NCI-H1436 treated with DMSO at 0.1 percent for 48 hours (cell line): Measurements from ENCODE around the gene OTOP2.
"Not testable (repeated sequence)": the region's sequence is repeated elsewhere in the genome, so short reads cannot be mapped to it uniquely, and the experiment has no call there.

Experiments
- DNase-seq: peaks from one replicate; lab custom pipeline; 2025; lab: John Stamatoyannopoulos, UW

OTOP2 gene

GRCh38 chr17:74952431-74953133 is 28.5 kb downstream of the OTOP2 start:
- DNase-seq, result no peak

- DNase-seq, result no peak
Measured at GRCh38 chr17:74953134-74953687, 29.1 kb downstream of the OTOP2 start.

- no peak for DNase-seq
Measured at GRCh38 chr17:74954115-74954514, 30.0 kb downstream of the OTOP2 start.

- no peak for DNase-seq
Measured at GRCh38 chr17:74954665-74955421, 30.8 kb downstream of the OTOP2 start.

- no peak for DNase-seq
Measured at GRCh38 chr17:74956093-74956492, 32.0 kb downstream of the OTOP2 start.

GRCh38 chr17:74957935-74958740 is 34.1 kb downstream of the OTOP2 start:
- DNase-seq, result no peak

GRCh38 chr17:74959826-74960515 is 35.9 kb downstream of the OTOP2 start:
- no peak for DNase-seq

GRCh38 chr17:74960570-74961342 is 36.7 kb downstream of the OTOP2 start:
- DNase-seq, result no peak

- DNase-seq, result peak; percentile 9
Measured at GRCh38 chr17:74961657-74962350, 37.7 kb downstream of the OTOP2 start.

GRCh38 chr17:74962622-74963394 is 38.7 kb downstream of the OTOP2 start:
- no peak for DNase-seq

GRCh38 chr17:74963656-74964055 is 39.6 kb downstream of the OTOP2 start:
- no peak for DNase-seq

GRCh38 chr17:74964246-74964761 is 40.2 kb downstream of the OTOP2 start:
- DNase-seq, result no peak

- no peak for DNase-seq
Measured at GRCh38 chr17:74964988-74965622, 41.0 kb downstream of the OTOP2 start.

- DNase-seq, result no peak
Measured at GRCh38 chr17:74968361-74968780, 44.3 kb downstream of the OTOP2 start.

- not testable (repeated sequence) for DNase-seq
Measured at GRCh38 chr17:74969501-74969900, 45.4 kb downstream of the OTOP2 start.

- no peak for DNase-seq
Measured at GRCh38 chr17:74970395-74970794, 46.3 kb downstream of the OTOP2 start.

- DNase-seq, result no peak
Measured at GRCh38 chr17:74971069-74971841, 47.2 kb downstream of the OTOP2 start.

GRCh38 chr17:74971842-74972106 is 47.7 kb downstream of the OTOP2 start:
- DNase-seq, result no peak
